Measurements from ENCODE around the gene GOLGA6L10.
"Not testable (repeated sequence)": the region's sequence is repeated elsewhere in the genome, so short reads cannot be mapped to it uniquely, and the experiment has no call there.

The GOLGA6L10 gene

GRCh38 chr15:82349375-82349774 is at the start of gene GOLGA6L10:
Gene GOLGA6L10 (minus strand): TSS chr15:82349475. CDS start chr15:82349375, 100 bp downstream.
- DNase-seq = not testable (repeated sequence)

- DNase-seq = no peak
These were observed 49.5 kb upstream of the GOLGA6L10 start for GRCh38 chr15:82398785-82399184.

GRCh38 chr15:82397817-82398216 is 48.5 kb upstream of the GOLGA6L10 start:
- DNase-seq = no peak

GRCh38 chr15:82395788-82396187 is 46.5 kb upstream of the GOLGA6L10 start:
- DNase-seq = not testable (repeated sequence)

- DNase-seq = no peak
These were observed 44.4 kb upstream of the GOLGA6L10 start for GRCh38 chr15:82393671-82394070.

- DNase-seq = not testable (repeated sequence)
These were observed 42.8 kb upstream of the GOLGA6L10 start for GRCh38 chr15:82392077-82392476.

- DNase-seq = not testable (repeated sequence)
These were observed 40.9 kb upstream of the GOLGA6L10 start for GRCh38 chr15:82390152-82390551.

GRCh38 chr15:82387209-82387608 is 37.9 kb upstream of the GOLGA6L10 start:
- not testable (repeated sequence) for DNase-seq

GRCh38 chr15:82381330-82381955 is 32.2 kb upstream of the GOLGA6L10 start:
- DNase-seq = not testable (repeated sequence)

GRCh38 chr15:82379552-82379951 is 30.3 kb upstream of the GOLGA6L10 start:
- not testable (repeated sequence) for DNase-seq

- DNase-seq = not testable (repeated sequence)
These were observed 24.4 kb upstream of the GOLGA6L10 start for GRCh38 chr15:82373661-82374060.

- DNase-seq = no peak
These were observed 22.4 kb upstream of the GOLGA6L10 start for GRCh38 chr15:82371656-82372055.

- DNase-seq = not testable (repeated sequence)
These were observed 18.5 kb upstream of the GOLGA6L10 start for GRCh38 chr15:82367790-82368189.

GRCh38 chr15:82365692-82366323 is 16.5 kb upstream of the GOLGA6L10 start:
- not testable (repeated sequence) for DNase-seq

- DNase-seq = not testable (repeated sequence)
These were observed 15.3 kb upstream of the GOLGA6L10 start for GRCh38 chr15:82364548-82364947.

GRCh38 chr15:82362790-82363189 is 13.5 kb upstream of the GOLGA6L10 start:
- DNase-seq = not testable (repeated sequence)

- not testable (repeated sequence) for DNase-seq
These were observed 11.3 kb upstream of the GOLGA6L10 start for GRCh38 chr15:82360618-82361017.

GRCh38 chr15:82355055-82355454 is 5.8 kb upstream of the GOLGA6L10 start:
- DNase-seq = not testable (repeated sequence)

GRCh38 chr15:82354546-82354945 is 5.3 kb upstream of the GOLGA6L10 start:
- DNase-seq = not testable (repeated sequence)

- DNase-seq = not testable (repeated sequence)
These were observed 1.6 kb downstream of the GOLGA6L10 start for GRCh38 chr15:82347645-82348044.

GRCh38 chr15:82345176-82345575 is 4.1 kb downstream of the GOLGA6L10 start:
- DNase-seq = not testable (repeated sequence)

- not testable (repeated sequence) for DNase-seq
These were observed 4.9 kb downstream of the GOLGA6L10 start for GRCh38 chr15:82344421-82344820.

- not testable (repeated sequence) for DNase-seq
These were observed 5.4 kb downstream of the GOLGA6L10 start for GRCh38 chr15:82343851-82344250.

GRCh38 chr15:82342632-82343374 is 6.5 kb downstream of the GOLGA6L10 start:
- not testable (repeated sequence) for DNase-seq
